Activated naive CD4-positive, alpha-beta T cell treated with anti-CD3 and anti-CD28 coated beads for 36 hours (primary cell): ENCODE measurements around the gene JADE1. TPM values are rescaled to one million over a fixed set of nuclear protein-coding genes. Genes with fewer than 3 reads are reported as not detected.

Source experiments
- CTCF ChIA-PET: fragments of 350-600 bp; sonication (Branson Sonifier 250); formaldehyde crosslinking; loops from one replicate; lab custom pipeline; 2021; ENCODE audit warnings: antibody characterized with exemption; lab: Charles Lee
- DNase-seq: peaks from one replicate; pipeline ENCODE4 v3.0.0-alpha.2; 2020
- H3K27ac Mint-ChIP-seq: one replicate; pipeline ENCODE4 v1.8.0; 2021; ENCODE audit warnings: mild to moderate bottlenecking, mixed read lengths
- H3K27me3 Mint-ChIP-seq: one replicate; pipeline ENCODE4 v1.8.0; 2021; ENCODE audit warnings: low read depth, mixed read lengths
- H3K36me3 Mint-ChIP-seq: one replicate; pipeline ENCODE4 v1.8.0; 2021; ENCODE audit warnings: low read depth, mixed read lengths
- H3K4me1 Mint-ChIP-seq: one replicate; pipeline ENCODE4 v1.8.0; 2021; ENCODE audit warnings: low read depth, mixed read lengths
- H3K4me3 Mint-ChIP-seq: one replicate; pipeline ENCODE4 v1.8.0; 2021; ENCODE audit warnings: mild to moderate bottlenecking, moderate library complexity, mixed read lengths
- H3K9me3 Mint-ChIP-seq: one replicate; pipeline ENCODE4 v1.8.0; 2021; ENCODE audit warnings: mixed read lengths
- intact Hi-C: fragments of 100-400 bp; cut with micrococcal nuclease; formaldehyde crosslinking; loops from one replicate; pipeline ENCODE4 v1.15.1; 2023
- total RNA-seq, 2 experiments: library from RNA; stranded (reverse); gene quantifications; one replicate each; pipeline ENCODE4 v1.2.3, GENCODE V29; 2021

The JADE1 gene
- total RNA-seq, 2 experiments from 2014 or later = 35.8 to 38.2 TPM

GRCh38 chr4:128832243-128832625 is 22.7 kb downstream of the JADE1 start:
- H3K36me3 Mint-ChIP-seq = peaks cover 37% of the 10 kb centered on the region
- intact Hi-C loops = no loop called here
- no peak overlapping the region for H3K4me3 Mint-ChIP-seq
- no peak for DNase-seq
- CTCF ChIA-PET = interaction anchor here (1.3 kb wide), 1 partner anchor 23 kb away, joined by 5 read pairs; the partner anchor contains the start of gene JADE1
- no peak overlapping the region for H3K27ac Mint-ChIP-seq
- H3K4me1 Mint-ChIP-seq = peaks cover 70% of the 10 kb centered on the region
- no peaks in the 10 kb centered on the region for H3K27me3 Mint-ChIP-seq
- no peaks in the 10 kb centered on the region for H3K9me3 Mint-ChIP-seq

- Mint-ChIP-seq H3K9me3 (no peaks in the 10 kb centered on the region), H3K4me3 (no peak overlapping the region), H3K27ac (no peak overlapping the region), H3K27me3 (no peaks in the 10 kb centered on the region), H3K36me3 (peaks cover 16% of the 10 kb centered on the region), H3K4me1 (peaks cover 74% of the 10 kb centered on the region)
- intact Hi-C loops = no loop called here
- CTCF ChIA-PET = no interaction called here
- DNase-seq = no peak
Measured at GRCh38 chr4:128835498-128836222, 26.2 kb downstream of the JADE1 start.

GRCh38 chr4:128837198-128837597 is 27.7 kb downstream of the JADE1 start:
- intact Hi-C loops = no loop called here
- peaks cover 67% of the 10 kb centered on the region for H3K4me1 Mint-ChIP-seq
- H3K36me3 Mint-ChIP-seq = peaks cover 22% of the 10 kb centered on the region
- CTCF ChIA-PET = no interaction called here
- DNase-seq = no peak
- no peak overlapping the region for H3K4me3 Mint-ChIP-seq
- no peaks in the 10 kb centered on the region for H3K27me3 Mint-ChIP-seq
- no peak overlapping the region for H3K27ac Mint-ChIP-seq
- no peaks in the 10 kb centered on the region for H3K9me3 Mint-ChIP-seq

GRCh38 chr4:128837679-128838078 is 28.2 kb downstream of the JADE1 start:
- H3K27ac Mint-ChIP-seq = no peak overlapping the region
- CTCF ChIA-PET = no interaction called here
- no peak overlapping the region for H3K4me3 Mint-ChIP-seq
- H3K4me1 Mint-ChIP-seq = peaks cover 66% of the 10 kb centered on the region
- DNase-seq = no peak
- no peaks in the 10 kb centered on the region for H3K9me3 Mint-ChIP-seq
- intact Hi-C loops = no loop called here
- H3K36me3 Mint-ChIP-seq = peaks cover 20% of the 10 kb centered on the region
- no peaks in the 10 kb centered on the region for H3K27me3 Mint-ChIP-seq

- H3K4me1 Mint-ChIP-seq = peaks cover 57% of the 10 kb centered on the region
- intact Hi-C loops = loop anchor here (2.0 kb wide), 1 partner anchor 22 kb away; no protein-coding TSS in a partner anchor
- peak overlapping the region; percentile 64 for H3K27ac Mint-ChIP-seq
- DNase-seq = no peak
- CTCF ChIA-PET = interaction anchor here (0.6 to 0.8 kb wide), 2 partner anchors 23 to 28 kb away, joined by 3 to 4 read pairs; no protein-coding TSS in a partner anchor
- no peaks in the 10 kb centered on the region for H3K9me3 Mint-ChIP-seq
- peaks cover 31% of the 10 kb centered on the region for H3K36me3 Mint-ChIP-seq
- H3K4me3 Mint-ChIP-seq = no peak overlapping the region
- no peaks in the 10 kb centered on the region for H3K27me3 Mint-ChIP-seq
Measured at GRCh38 chr4:128840711-128841318, 31.3 kb downstream of the JADE1 start.

GRCh38 chr4:128841402-128841801 is 31.9 kb downstream of the JADE1 start:
- Mint-ChIP-seq H3K27me3 (no peaks in the 10 kb centered on the region), H3K36me3 (peaks cover 34% of the 10 kb centered on the region), H3K9me3 (no peaks in the 10 kb centered on the region), H3K4me3 (no peak overlapping the region), H3K27ac (peak overlapping the region; percentile 64), H3K4me1 (peaks cover 53% of the 10 kb centered on the region)
- DNase-seq = no peak
- CTCF ChIA-PET = interaction anchor here (0.6 to 0.8 kb wide), 2 partner anchors 23 to 29 kb away, joined by 3 to 4 read pairs; no protein-coding TSS in a partner anchor
- intact Hi-C loops = loop anchor here (2.0 kb wide), 1 partner anchor 21 kb away; no protein-coding TSS in a partner anchor

- Mint-ChIP-seq H3K27me3 (no peaks in the 10 kb centered on the region), H3K4me3 (no peak overlapping the region), H3K27ac (no peak overlapping the region), H3K9me3 (no peaks in the 10 kb centered on the region), H3K4me1 (peaks cover 24% of the 10 kb centered on the region), H3K36me3 (peaks cover 60% of the 10 kb centered on the region)
- no peak for DNase-seq
- intact Hi-C loops = no loop called here
- CTCF ChIA-PET = no interaction called here
Measured at GRCh38 chr4:128844931-128845330, 35.4 kb downstream of the JADE1 start.

GRCh38 chr4:128846063-128846462 is 36.6 kb downstream of the JADE1 start:
- H3K36me3 Mint-ChIP-seq = peaks cover 67% of the 10 kb centered on the region
- DNase-seq = no peak
- no peaks in the 10 kb centered on the region for H3K27me3 Mint-ChIP-seq
- no peak overlapping the region for H3K4me3 Mint-ChIP-seq
- CTCF ChIA-PET = no interaction called here
- peaks cover 16% of the 10 kb centered on the region for H3K4me1 Mint-ChIP-seq
- H3K9me3 Mint-ChIP-seq = no peaks in the 10 kb centered on the region
- intact Hi-C loops = no loop called here
- H3K27ac Mint-ChIP-seq = no peak overlapping the region

GRCh38 chr4:128847082-128847724 is 37.7 kb downstream of the JADE1 start:
- intact Hi-C loops = no loop called here
- peaks cover 68% of the 10 kb centered on the region for H3K36me3 Mint-ChIP-seq

GRCh38 chr4:128848461-128848860 is 39.0 kb downstream of the JADE1 start:
- no peak overlapping the region for H3K27ac Mint-ChIP-seq
- no peak overlapping the region for H3K4me3 Mint-ChIP-seq
- DNase-seq = no peak
- H3K4me1 Mint-ChIP-seq = peaks cover 15% of the 10 kb centered on the region
- intact Hi-C loops = no loop called here
- no peaks in the 10 kb centered on the region for H3K27me3 Mint-ChIP-seq
- CTCF ChIA-PET = no interaction called here
- peaks cover 68% of the 10 kb centered on the region for H3K36me3 Mint-ChIP-seq
- no peaks in the 10 kb centered on the region for H3K9me3 Mint-ChIP-seq

More at GRCh38 chr4:128847082-128847724, 37.7 kb downstream of the JADE1 start:
- H3K9me3 Mint-ChIP-seq = no peaks in the 10 kb centered on the region
- no peak overlapping the region for H3K4me3 Mint-ChIP-seq
- peaks cover 10% of the 10 kb centered on the region for H3K4me1 Mint-ChIP-seq
- CTCF ChIA-PET = no interaction called here
- H3K27me3 Mint-ChIP-seq = no peaks in the 10 kb centered on the region
- H3K27ac Mint-ChIP-seq = peak overlapping the region; percentile 74
- DNase-seq = no peak

GRCh38 chr4:128850252-128850651 is 40.8 kb downstream of the JADE1 start:
- Mint-ChIP-seq H3K27ac (peak overlapping the region; percentile 57), H3K4me1 (peaks cover 27% of the 10 kb centered on the region), H3K4me3 (no peak overlapping the region), H3K36me3 (peaks cover 63% of the 10 kb centered on the region), H3K9me3 (no peaks in the 10 kb centered on the region), H3K27me3 (no peaks in the 10 kb centered on the region)
- CTCF ChIA-PET = interaction anchor here (0.7 kb wide), 1 partner anchor 12 kb away, joined by 3 read pairs; no protein-coding TSS in a partner anchor
- DNase-seq = no peak
- intact Hi-C loops = loop anchor here (5.0 kb wide), 1 partner anchor 968 kb away; the partner anchor contains the start of gene PLK4

GRCh38 chr4:128853741-128854140 is 44.2 kb downstream of the JADE1 start:
- CTCF ChIA-PET = interaction anchor here (2.4 kb wide), 1 partner anchor 9 kb away, joined by 6 read pairs; no protein-coding TSS in a partner anchor
- Mint-ChIP-seq H3K27me3 (no peaks in the 10 kb centered on the region), H3K9me3 (no peaks in the 10 kb centered on the region), H3K36me3 (peaks cover 60% of the 10 kb centered on the region), H3K4me1 (peaks cover 23% of the 10 kb centered on the region), H3K27ac (peak overlapping the region; percentile 78), H3K4me3 (no peak overlapping the region)
- no peak for DNase-seq
- intact Hi-C loops = loop anchor here (1.0 to 5.0 kb wide), 2 partner anchors 9 to 971 kb away; partner anchors contain the start of gene PLK4
